Stromal cell of bone marrow (primary cell): Measurements from ENCODE around the gene CCDC192.
A peak's percentile ranks its signal among the peaks of the same experiment; 100 is the strongest.

Source experiments
- DNase-seq: peaks from one replicate; pipeline ENCODE4 v3.0.0-alpha.2; 2012; ENCODE audit warnings: low read depth

Gene CCDC192

DNA sequence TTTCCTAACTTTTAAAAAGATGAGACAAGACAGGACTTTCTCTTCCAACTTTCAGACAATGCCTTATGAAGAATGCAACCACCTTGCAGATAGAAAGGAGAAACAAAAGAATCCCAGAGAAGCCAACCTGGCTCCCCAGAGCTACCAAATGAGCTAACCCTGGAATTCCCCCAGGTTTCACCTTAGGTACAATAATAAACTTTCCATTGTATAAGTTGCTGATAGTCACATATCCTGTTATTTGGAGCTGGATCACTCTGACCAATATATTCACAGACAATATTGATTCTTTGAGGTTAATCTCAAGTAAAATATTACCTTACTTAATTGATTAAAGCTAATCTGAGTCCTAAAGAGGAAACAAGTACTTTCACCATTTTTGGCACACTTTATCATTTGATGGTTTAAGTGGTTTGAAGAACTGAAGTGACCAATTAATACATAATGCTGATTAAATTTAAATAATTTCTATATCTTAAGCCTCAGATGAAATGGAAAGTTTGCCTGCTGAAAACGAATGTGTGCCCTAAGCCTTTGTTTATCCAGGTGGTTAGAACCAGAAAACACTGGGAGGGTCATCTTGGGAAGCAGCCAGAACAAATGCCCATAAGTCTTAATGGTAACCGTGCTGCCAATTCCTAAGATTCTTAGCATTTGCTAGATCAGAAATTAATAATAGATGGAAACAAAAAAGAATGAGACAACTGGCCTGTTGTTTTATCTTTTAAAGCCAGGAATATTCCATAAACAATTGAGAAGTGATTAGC lies 220.8 kb downstream of the CCDC192 start:
- DNase-seq, result no peak

DNA sequence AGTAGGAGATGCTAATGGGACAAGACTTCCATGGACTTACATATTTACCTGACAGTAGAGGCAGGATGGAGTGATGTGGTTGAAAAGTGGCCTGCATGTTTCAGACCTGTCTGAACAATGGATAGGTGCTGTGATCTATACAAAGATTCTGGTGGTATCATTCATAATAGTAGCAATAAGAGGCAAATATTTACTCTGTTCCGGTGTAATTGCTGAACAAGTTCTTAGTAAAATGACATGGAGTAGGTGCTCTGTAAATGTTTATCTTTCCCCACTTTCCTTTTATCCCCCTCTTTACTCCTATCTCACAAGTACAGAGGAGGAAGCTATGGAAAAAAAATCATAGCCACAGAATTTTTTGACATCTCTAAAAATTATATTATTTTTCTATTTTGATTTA lies 221.4 kb downstream of the CCDC192 start:
- no peak for DNase-seq

DNA sequence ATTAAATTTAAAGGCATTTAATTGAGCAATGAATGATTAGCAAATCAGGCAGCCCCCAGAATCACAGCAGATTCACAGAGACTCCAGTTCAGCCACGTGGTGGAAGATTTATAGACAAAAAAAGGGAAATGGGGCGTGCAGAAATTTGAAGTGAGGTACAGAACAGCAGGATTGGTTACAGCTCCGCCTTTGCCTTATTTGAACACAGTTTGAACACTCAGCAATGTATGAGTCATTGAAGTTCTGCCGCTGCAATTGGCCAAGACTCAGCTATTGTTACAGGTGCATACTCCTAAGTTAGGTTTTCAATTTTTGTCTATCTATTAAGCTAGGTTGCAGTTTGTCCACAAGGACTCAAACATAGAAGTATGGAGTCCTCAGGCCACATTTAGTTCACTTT lies 222.7 kb downstream of the CCDC192 start:
- no peak for DNase-seq

DNA sequence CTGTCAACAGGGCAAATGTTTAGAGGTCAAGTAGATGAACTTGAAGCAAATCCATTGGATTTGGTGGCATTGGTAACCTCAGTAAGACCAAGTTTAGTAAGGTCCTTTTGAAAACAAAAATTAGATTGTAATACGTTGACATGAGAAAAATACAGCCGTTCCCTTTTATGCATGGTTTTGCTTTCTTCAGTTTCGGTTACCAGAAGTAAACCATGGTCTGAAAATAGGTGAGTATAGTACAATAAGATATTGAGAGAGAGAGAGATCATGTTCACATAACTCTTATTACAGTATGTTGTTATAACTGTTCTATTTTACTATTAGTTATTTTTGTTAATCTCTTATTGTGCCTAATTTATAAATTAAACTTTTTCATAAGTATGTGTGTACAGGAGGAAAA lies 223.8 kb downstream of the CCDC192 start:
- DNase-seq, result no peak

DNA sequence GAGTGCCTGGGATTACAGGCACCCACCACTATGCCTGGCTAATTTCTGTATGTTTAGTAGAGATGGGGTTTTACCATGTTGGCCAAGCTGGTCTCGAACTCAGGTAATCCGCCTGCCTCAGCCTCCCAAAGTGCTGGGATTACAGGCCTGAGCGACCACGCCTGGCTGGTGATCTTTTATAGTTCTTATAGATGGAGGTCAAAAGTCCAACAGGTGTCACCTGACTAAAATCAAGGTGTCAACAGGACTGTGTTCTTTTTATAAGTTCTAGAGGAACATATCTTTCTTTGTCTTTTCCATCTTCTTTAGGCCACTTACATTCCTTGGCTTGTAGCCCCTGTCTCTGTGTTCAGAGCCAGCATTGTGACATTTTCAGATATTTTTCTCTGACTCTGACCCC lies 224.9 kb downstream of the CCDC192 start:
- DNase-seq, result no peak

DNA sequence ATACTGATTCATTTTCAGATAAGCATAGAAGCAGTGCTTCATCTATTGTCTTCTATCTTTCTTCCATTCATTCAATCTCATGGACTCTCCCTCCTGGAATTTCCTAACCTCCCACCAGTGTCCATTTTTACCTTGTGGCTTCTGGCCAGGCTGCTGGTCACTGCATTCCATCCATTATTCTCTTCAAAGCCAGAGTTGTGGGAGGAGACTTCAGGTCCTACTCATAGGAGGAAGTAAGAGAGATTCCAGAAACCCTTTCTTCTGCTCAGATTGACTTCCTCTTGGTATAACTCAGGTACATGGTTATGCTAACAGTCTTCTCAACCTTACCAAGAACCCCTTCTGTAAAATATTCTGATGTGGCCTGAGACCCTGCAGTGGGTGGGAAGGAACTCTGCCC lies 227.1 kb downstream of the CCDC192 start:
- DNase-seq, result no peak

DNA sequence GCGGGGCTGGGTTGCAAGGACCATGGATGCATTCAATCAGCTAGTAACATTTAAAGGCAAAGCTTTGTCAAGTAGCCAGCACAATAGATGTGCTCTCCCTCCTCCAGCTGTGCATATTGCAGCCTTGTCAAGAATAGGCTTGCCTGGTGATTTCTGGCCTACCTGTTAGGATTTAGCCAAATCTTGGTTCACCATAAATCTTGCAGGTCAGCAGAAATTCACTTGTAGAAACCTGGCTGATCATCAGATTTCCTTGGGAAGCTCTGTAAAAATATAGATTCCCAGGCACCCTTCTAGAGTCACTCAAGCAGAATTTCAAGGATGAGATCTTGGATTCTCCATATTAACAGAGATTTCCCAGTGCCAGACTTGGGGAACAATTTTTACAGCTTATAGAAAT lies 228.2 kb downstream of the CCDC192 start:
- DNase-seq, result no peak

DNA sequence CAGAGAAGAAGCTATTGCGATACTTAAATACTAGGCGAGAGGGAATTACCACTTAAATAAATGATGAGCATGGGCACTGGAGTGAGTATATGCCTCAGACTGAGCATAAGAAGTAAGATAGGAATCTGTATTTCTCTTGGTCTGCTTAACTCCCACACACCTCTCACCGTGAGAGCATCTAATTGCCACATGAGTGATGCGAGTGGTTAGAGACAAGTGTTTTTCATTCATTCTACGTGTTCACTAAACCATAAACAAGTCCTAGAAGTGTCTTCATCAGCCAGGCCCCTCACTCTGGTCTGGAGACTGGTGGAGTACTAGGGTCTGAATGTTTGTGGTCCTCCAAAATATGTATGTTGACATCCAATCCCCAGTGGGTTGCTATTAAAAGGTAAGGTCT lies 230.2 kb downstream of the CCDC192 start:
- no peak for DNase-seq

DNA sequence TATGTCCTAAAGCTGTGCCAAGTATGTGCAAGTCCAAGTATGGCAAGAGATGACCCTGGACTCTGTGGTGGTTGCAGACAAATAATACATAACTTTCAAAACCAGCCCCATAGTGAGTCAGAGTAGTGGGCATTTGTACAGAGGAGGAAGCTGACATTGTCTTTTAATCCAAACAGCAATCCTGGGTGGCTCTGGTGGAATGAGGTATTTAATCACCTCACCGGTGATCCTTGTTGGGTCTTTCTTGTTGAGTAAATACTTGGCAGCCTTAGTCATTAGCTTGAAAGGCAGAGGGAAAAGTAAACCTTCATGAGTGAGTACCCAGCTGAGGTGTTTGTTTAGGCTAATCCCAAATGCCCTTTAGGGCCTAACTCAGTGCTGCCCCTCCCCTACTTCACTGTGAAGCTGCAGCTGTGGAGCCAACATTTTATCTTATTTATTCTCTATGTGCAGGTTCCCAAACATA lies 231.6 kb downstream of the CCDC192 start:
- DNase-seq, result peak; percentile 8

DNA sequence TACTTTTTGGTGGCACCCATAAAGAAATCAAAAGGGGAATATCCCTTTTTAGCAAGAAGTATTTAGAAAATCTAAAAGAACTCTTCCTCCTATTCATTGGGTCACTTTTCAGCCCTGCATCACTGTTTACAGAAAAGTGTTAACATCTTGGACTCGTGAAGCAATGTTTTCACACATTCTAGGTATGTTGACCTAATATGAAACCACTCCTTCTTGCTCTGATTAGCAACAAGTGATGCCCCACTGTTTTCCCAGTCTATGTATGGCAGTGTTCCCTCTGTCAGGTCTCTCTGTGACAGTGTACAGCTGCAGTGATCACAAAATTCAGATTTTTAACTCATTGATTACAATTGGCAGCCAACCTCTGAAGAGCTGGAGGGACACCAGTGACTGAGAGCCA lies 232.2 kb downstream of the CCDC192 start:
- DNase-seq, result no peak

DNA sequence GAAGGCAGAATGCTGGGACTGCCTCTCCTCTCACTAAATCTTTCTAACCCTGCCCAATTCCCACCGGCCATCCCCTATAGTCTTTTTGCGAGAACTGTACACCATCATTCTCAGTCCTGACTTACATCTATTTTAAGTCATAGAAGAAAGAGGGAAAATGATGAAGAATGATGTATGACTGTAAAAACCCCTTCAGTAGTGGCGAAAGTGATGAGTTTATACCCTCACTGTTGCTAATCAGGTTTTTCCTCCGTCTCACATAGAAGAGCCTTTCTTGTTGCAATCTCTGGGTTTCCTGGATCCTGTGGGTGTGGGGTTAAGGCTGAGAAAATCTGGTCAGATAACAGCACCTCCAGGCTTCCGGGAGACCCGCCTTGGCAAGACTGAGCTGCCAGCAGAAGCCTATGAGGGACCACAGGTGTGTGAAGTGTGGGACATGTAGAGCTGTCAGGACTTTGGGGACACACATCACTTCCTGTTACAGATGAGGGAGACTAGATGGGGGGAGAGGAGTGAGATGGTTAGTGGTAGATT lies 233.3 kb downstream of the CCDC192 start:
- no peak for DNase-seq

DNA sequence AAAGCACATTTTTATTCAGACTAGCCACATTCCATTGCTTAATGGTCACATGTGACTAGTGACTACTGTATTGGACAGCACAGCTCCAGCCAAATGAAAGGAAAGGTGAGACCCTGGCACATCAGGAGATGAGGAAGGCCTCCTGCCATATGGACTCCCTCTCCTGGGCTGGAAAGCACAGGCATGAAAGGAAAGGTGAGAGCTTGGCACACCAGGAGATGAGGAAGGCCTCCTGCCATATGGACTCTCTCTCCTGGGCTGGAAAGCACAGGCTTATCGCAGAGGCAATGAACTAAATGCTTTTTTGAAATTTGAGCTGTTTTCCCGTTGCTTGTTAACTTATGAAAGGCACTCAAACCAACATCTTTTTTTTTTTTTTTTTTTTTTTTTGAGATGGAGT lies 235.6 kb downstream of the CCDC192 start:
- DNase-seq, result no peak

DNA sequence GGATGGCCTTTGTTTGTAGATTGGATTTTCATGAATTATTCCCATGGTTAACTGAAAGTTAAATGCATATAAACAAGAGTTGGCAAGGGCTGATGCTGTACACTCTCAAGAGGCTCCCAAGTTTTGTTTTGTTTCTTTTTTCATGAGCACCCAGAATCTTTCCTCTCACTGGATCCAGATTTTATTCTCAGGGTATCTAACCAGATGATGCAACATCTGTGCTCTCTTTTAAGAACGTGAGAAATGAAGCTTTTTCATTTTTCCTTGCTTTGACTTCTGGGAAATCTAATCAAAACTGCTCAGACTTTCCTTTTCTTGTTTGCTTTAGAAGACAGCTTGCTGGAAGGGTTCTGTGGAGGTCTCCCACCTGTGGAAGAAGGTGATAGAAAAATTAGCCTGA lies 237.7 kb downstream of the CCDC192 start:
- DNase-seq, result no peak

DNA sequence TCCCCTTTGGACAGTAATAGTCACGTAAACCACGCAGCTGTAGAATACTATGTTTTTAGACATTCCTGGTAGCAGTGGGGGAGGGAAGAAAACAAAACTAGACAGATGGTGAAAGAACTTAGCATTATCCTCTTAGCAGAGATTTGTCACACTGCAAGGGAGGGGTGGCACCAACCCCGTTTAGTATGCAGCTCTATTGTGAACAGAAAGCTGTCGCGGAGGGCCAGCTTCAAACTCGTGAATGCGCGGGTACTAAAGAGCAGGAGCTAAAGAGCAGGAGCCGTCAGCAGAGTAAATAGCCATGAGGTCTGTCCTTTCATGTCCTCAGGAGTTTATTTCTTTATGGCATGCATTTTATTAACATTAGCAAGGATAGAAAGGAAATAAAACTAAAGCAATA lies 238.5 kb downstream of the CCDC192 start:
- no peak for DNase-seq

DNA sequence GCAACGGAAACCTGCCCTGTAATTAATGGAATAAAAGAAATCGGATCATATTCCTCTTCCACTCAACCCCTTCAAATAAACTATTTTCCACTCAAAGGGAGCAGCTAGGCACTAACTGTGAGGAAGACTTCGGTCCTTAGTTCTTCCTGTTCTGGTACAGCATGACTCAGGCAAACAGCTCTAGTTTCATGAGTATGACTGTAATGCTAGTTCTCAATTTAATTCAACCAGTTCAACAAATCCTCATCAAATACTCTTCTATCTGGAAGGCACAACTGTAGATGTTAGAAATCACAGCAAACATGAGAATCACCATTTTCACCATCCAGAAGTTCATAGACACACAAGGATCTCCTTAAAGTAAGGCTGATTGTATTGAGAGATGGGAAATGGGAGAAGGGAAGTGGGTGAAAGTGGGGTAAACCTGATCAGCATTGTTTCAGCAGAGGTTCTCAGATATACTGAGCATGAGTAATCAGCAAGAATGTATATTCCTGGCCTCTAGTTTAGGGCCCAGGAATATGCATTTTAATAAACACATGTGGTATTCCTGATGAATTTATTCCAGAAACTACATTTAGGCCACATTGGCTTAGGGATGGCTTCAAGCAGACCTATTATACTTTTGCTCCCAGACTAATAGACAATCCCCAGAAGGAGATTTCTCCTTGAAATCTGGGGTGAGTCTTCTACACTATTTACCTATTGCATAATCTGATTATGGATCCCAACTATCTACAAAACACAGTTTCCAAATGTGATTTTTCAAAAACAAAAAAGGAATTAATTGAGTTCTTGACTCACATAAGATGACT lies 239.3 kb downstream of the CCDC192 start:
- no peak for DNase-seq

DNA sequence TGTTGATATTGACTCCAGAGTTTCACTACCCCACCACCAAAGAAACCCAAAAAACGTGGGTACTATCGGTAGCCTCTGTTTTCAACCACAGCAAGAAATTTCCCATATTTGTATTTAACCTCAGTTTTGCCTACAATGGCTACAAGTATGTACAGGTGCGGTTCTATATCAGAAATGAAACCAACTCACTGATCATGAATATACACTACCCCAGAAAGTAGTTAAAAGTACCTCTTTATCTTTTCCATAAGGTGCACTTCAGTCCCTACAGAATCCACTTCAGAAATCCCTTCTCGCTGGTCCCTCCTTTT lies 239.8 kb downstream of the CCDC192 start:
- no peak for DNase-seq

DNA sequence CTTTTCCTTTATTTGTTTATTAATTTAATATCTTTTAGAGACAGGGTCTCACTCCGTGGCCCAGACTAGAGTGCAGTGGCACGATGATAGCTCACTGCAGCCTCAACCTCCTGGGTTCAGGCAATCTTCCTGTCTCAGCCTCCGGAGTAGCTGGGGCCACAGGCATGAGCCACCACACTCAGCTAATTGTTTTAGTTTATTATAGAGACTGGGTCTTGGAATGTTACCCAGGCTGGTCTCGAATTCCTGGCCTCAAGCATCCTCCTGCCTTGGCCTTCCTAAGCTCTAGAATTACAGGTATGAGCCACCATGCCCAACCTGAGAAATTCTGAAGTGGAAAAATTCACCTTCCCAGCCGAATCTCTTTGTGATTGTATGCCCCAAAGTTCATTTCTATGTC lies 240.9 kb downstream of the CCDC192 start:
- no peak for DNase-seq

DNA sequence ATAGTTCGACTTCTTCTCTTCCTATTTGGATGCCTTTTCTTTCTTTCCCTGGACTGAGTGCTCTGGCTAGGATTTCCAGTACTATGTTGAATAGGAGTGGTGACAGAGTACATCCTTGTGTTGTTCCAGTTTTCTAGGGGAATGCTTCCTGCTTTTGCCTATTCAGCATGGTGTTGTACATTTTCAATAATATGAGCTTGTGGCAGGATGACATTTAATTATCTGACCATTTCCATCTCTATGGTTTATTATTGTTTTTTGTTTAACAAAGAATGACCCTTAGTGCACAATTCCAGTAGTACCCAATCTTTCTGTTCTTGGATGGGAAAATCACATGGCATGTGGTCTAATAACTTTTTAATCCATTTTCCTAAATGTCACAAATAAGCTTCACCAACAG lies 244.8 kb downstream of the CCDC192 start:
- DNase-seq, result no peak

DNA sequence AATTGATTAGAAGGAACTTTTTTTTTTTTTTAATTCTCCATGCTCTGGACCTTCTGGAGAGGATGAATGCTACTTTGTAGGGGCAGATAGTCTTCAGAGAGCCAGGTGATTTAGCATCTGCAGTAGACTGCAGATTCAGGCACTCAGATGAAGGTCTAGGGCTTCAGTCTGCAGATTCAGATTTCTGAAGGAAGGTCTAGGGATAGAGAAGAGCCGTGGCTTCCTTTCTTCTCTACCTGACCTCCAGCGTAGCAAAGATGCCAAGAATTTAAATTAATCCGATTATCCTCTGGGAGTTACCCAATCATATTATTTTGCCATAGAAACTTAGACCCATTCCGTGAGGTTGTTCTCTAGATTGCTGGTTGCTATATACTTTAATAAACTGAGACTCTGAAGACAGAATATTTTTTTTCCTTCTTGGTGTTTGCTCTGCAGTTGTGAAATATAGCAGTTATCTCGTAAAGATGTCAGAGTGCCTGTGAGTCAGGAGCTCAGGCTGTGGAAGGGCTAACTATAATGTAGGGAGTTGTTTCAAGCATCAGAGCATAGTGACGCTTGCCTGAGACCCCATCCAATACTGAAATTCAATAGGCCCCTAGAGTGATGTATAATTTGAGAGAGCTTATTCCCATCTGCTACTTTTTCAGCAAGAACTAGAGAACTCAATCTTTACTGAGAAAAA lies 247.7 kb downstream of the CCDC192 start:
- DNase-seq, result peak; percentile 27

DNA sequence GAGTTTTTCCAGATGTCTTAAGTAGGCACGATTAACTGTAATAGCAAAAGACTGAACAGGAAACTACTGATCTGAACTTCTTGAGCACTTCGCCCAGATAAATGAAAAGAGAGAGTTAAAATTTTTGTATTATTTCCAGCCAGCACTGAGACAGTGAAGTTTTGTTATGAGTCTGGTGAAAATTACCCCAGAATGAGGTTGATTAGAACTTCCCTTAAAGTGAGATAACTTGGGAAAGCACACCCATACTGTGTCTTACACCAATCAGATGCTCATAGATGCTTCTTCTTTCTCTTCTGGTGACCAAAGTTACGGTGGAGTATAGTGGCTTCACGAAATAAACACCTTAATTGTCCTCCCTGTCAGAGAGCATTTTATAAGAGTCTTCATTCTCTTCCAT lies 248.6 kb downstream of the CCDC192 start:
- no peak for DNase-seq

DNA sequence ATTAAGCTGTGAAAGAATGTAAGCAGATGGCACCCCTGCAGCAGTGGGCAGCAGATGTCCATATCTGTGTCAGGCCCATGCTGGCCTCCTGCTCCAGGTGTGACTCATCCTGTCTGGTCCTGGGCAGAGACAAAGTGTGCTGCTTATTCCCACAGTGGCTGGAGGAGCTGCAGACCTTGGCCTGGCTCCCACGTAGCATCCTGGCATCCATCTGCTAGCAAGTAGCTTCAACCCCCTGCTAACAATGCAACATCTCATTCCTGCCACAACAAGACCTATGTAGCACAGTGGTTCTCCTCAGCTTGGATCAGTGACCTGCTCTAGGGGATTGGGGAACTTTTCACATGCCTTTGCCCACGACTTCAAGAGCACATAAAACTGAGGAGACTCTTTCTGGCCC lies 254.0 kb downstream of the CCDC192 start:
- no peak for DNase-seq

DNA sequence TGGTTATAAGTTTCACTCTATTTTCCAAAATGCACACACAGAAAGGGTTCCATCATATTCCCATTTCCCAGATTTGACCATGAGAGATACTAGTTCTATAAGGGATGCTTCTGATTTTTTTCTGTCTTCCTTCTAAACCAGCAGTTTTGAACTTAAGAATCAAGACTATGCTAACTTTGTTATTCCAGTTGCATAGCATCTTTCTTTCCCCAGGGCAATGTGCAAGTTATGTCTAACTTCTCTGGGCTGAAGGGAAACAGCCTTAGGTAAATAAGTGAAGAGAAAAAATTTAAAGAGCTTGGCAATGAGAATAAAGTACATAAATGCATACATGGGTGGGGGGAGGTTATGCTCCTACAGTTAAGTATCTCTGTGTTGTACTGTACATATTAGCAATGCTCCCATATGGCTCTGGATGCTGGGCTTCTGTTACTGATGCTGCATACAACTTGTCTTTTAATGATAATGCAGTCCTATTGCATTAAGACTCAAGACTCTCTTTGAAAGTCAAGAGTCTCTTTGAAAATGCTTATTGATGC lies 254.6 kb downstream of the CCDC192 start:
- DNase-seq, result no peak
